ENCODE measurements around the gene CAMK2B.
"Not testable (repeated sequence)": the region's sequence is repeated elsewhere in the genome, so short reads cannot be mapped to it uniquely, and the experiment has no call there.

The CAMK2B gene

DNA sequence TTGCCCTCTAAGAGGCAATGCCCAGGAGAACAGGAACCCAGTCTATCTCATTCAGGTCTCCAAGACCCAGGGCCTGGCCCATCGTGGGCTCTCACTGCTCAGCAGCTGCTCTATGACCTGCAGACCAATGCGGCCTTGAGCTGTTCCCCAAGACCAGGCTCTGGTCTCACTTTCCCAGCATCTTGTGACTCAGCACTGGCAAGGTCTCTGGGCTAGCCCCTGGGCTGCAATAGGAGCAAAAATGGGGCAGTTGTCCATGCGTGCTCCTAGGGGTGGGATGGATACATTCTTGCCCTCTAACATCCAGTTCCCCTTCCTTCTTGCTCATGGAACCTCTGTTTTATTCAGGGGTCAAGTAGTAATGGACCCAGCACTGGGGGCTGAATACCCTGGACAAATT is 149.7 kb downstream of the CAMK2B start:
- TF ChIP-seq, protein P1, sequence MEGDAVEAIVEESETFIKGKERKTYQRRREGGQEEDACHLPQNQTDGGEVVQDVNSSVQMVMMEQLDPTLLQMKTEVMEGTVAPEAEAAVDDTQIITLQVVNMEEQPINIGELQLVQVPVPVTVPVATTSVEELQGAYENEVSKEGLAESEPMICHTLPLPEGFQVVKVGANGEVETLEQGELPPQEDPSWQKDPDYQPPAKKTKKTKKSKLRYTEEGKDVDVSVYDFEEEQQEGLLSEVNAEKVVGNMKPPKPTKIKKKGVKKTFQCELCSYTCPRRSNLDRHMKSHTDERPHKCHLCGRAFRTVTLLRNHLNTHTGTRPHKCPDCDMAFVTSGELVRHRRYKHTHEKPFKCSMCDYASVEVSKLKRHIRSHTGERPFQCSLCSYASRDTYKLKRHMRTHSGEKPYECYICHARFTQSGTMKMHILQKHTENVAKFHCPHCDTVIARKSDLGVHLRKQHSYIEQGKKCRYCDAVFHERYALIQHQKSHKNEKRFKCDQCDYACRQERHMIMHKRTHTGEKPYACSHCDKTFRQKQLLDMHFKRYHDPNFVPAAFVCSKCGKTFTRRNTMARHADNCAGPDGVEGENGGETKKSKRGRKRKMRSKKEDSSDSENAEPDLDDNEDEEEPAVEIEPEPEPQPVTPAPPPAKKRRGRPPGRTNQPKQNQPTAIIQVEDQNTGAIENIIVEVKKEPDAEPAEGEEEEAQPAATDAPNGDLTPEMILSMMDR (conservative IDR thresholded peaks at IDR 0.05): no peak
- TF ChIP-seq ZFX (IDR thresholded peaks at IDR 0.05): no peak
- no peak overlapping the region for H3K27ac ChIP-seq

GRCh38 chr7:44174694-44174948 is 150.8 kb downstream of the CAMK2B start:
- H3K27ac ChIP-seq: not testable (repeated sequence)

GRCh38 chr7:44173911-44174693 is 151.3 kb downstream of the CAMK2B start:
- TF ChIP-seq, protein P1 (conservative IDR thresholded peaks at IDR 0.05): no peak
- no peak for TF ChIP-seq ZFX (IDR thresholded peaks at IDR 0.05)
- H3K27ac ChIP-seq: no peak overlapping the region

DNA sequence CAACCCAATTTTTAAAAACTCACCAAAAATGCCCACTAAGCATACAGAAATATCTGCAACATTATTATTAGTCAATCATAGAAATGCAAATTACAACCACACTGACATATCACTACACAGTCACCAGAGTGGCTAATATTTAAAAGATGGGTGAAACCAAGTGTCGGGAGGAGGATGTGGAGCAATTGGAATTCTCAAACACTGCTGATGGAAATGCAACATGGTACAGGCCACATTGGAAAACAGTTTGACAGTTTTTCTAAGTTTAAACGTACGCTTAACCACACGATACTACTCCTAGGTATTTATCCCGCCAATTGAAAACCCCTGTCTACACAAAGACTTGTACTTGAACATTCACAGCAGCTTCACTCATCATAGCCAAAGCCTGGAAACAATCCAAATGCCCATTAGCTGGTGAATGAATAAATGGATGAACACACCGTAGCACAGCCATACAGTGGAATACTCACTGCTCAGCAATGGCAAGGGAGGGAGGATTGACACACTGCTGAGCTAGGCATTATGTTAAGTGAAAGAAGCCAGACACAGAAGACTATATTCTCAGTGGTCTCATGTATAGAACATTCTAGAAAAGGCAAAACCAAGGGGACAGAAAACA is 152.5 kb downstream of the CAMK2B start:
- no peak overlapping the region for H3K27ac ChIP-seq
- TF ChIP-seq, protein P1 (conservative IDR thresholded peaks at IDR 0.05): no peak
- no peak for TF ChIP-seq ZFX (IDR thresholded peaks at IDR 0.05)

DNA sequence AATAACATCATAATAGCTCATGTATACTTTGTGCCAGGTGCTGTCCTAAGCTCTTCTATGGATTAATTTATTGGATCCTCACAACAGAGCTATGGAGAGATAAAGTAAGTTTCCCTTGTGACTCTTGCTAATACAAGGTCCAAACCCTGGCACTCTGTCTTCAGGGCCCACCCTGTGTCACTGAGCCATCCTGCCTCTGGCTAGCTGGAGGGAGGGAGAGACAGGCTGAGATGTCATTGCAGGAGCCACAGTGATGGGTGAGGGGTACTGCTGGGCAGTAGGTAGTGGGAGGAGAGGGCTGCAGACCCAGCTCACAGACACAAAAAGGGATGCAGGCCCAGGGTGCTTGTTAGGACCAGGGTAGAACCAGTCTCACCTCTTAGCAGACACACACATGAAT is 153.0 kb downstream of the CAMK2B start:
- TF ChIP-seq, protein P1 (conservative IDR thresholded peaks at IDR 0.05): no peak
- TF ChIP-seq ZFX (IDR thresholded peaks at IDR 0.05): no peak

DNA sequence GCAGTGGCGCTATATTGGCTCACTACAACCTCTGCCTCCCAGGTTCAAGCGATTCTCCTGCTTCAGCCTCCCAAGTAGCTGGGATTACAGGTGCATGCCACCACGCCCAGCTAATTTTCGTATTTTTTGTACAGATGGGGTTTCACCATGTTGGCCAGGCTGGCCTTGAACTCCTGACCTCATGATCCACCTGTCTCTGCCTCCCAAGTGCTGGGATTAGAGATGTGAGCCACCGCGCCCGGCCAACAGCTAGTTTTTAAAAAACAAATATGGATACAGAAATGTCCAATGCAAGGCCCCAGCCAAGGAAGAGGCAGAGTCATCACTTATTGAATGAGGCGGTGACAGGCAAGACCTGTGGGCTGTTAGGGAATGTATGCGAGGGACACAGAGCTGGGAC is 153.5 kb downstream of the CAMK2B start:
- H3K27ac ChIP-seq: not testable (repeated sequence)

More for the DNA sequence above, 153.0 kb downstream of the CAMK2B start:
- no peak overlapping the region for H3K27ac ChIP-seq

- no peak for TF ChIP-seq ZFX (IDR thresholded peaks at IDR 0.05)
- TF ChIP-seq, protein P1 (conservative IDR thresholded peaks at IDR 0.05): no peak
- no peak overlapping the region for H3K27ac ChIP-seq
These were observed 157.5 kb downstream of the CAMK2B start for GRCh38 chr7:44167920-44168319.
